CD1c-positive myeloid dendritic cell (primary cell): ENCODE results near the gene FST.

Source experiments
- DNase-seq: peaks from one replicate; pipeline ENCODE4 v3.0.0-alpha.2; 2016; ENCODE audit errors: extremely low spot score

Gene FST

DNA sequence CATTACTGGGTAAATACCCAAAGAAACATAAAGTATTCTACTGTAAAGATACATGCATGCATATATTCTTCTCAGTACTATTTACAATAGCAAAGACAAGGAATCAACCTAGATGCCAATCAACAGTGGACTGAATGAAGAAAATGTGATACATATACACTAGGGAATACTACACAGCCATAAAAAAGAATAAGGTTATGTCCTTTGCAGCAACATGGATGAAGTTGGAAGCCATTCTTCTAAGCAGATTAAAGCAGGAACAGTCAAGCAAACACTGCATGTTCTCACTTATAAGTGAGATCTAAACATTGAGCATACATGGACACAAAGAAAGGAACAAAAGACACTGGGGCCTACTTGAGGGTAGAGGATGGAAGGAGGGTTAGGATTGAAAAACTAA lies 40.4 kb downstream of the FST start:
- DNase-seq = no peak
